ENCODE measurements around the gene TSPAN9. TPM values are rescaled to one million over a fixed set of nuclear protein-coding genes. Genes with fewer than 3 reads are reported as not detected.

The TSPAN9 gene
- polyA plus RNA-seq, 3 donors, result 0.15 to 0.34 (median 0.25) TPM

DNA sequence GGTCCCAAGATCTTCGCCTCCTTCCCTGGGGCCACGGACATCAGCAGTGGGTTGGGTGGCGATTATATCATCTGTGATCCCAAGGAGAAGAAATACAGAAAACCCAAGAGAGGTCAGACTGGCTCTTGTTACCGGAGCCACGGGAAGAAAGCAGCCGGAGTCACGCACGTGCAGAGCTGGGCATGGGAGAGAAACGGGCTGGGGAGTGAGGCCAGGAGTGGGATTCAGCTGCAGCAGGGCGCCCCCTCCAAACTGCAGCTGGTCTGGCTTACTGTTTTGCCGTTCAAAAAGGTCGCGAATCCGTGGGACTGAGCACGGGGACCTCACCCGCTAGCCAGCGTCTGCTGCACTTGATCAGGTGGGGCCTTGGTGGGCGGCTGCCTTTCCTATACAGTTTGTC is 207.2 kb downstream of the TSPAN9 start:
- Mint-ChIP-seq H3K9me3 (no peaks in the 10 kb centered on the region), H3K4me3 (no peak overlapping the region), H3K36me3 (no peaks in the 10 kb centered on the region), H3K27me3 (ENCODE audit: low read depth in 3 of 3) (peaks cover 4 to 37% (median 17%) of the 10 kb centered on the region in 3 donors), H3K27ac (peak overlapping the region in 1 of 7 donors; percentile 24), H3K4me1 (no peaks in the 10 kb centered on the region)
- intact Hi-C loops (cut with micrococcal nuclease), result no loop called here
- H3K9ac ChIP-seq (ENCODE audit: insufficient read depth, low read length, poor library complexity, severe bottlenecking), result no peak overlapping the region
- H3K79me2 ChIP-seq (ENCODE audit: insufficient read depth, low read length), result no peaks in the 10 kb centered on the region
- H3K36me3 ChIP-seq (replicated peaks in 1 of 2; ENCODE audit: control insufficient read depth in 1 of 2, insufficient read depth in 2 of 2, low read length in 2 of 2), result no peaks in the 10 kb centered on the region
- TF ChIP-seq, protein P1, sequence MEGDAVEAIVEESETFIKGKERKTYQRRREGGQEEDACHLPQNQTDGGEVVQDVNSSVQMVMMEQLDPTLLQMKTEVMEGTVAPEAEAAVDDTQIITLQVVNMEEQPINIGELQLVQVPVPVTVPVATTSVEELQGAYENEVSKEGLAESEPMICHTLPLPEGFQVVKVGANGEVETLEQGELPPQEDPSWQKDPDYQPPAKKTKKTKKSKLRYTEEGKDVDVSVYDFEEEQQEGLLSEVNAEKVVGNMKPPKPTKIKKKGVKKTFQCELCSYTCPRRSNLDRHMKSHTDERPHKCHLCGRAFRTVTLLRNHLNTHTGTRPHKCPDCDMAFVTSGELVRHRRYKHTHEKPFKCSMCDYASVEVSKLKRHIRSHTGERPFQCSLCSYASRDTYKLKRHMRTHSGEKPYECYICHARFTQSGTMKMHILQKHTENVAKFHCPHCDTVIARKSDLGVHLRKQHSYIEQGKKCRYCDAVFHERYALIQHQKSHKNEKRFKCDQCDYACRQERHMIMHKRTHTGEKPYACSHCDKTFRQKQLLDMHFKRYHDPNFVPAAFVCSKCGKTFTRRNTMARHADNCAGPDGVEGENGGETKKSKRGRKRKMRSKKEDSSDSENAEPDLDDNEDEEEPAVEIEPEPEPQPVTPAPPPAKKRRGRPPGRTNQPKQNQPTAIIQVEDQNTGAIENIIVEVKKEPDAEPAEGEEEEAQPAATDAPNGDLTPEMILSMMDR (IDR thresholded peaks at IDR 0.05), result no peak
- H2AFZ ChIP-seq (ENCODE audit: insufficient read depth, low read depth, low read length, poor library complexity, severe bottlenecking), result no peak overlapping the region
- H4K20me1 ChIP-seq (ENCODE audit: insufficient read depth, low read length), result no peaks in the 10 kb centered on the region
- no peaks in the 10 kb centered on the region for H3K27me3 ChIP-seq (ENCODE audit: control insufficient read depth in 2 of 2, insufficient read depth in 2 of 2, low read length in 2 of 2)
- no peak overlapping the region for H3K4me3 ChIP-seq (replicated peaks in 1 of 3; ENCODE audit: low read depth in 2 of 3, low read length in 3 of 3)
- 89% methylated on average over 14 of the region's 18 CpGs for WGBS (ENCODE audit: insufficient coverage)
- no peaks in the 10 kb centered on the region for H3K9me3 ChIP-seq (replicated peaks in 1 of 2; ENCODE audit: control insufficient read depth in 1 of 2, insufficient read depth in 1 of 2, low read length in 2 of 2)
- no peak for DNase-seq
- no peak overlapping the region for H3K27ac ChIP-seq (ENCODE audit: low read depth in 1 of 2, low read length in 2 of 2)
- H3K4me1 ChIP-seq (ENCODE audit: control insufficient read depth in 1 of 2, insufficient read depth in 2 of 2, low read length in 2 of 2), result no peaks in the 10 kb centered on the region
- H3K4me2 ChIP-seq (replicated peaks; ENCODE audit: extremely low read depth, low read length, poor library complexity, severe bottlenecking), result no peak overlapping the region

DNA sequence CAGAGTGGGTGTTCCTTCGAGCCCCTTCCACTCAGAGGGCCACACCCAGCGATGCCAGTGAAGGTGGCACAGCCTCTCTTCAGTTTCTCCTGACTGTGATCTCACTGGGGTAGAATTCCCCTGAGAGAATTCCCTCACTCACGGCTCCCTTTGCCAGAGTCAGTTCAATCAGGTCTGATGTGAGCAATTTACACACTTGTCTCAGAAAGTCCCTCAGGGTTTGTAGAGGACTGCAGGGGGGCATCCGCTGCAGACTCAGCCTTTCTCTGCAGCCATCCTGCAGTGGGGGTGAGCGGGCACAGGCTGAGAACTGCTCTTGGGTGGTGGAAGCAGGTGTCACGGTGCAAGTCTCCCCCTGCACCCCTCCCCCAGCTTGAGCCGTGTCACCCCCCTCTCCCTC is 208.4 kb downstream of the TSPAN9 start:
- intact Hi-C loops (cut with micrococcal nuclease), result no loop called here
- Histone ChIP-seq H3K36me3 (replicated peaks in 1 of 2; ENCODE audit: control insufficient read depth in 1 of 2, insufficient read depth in 2 of 2, low read length in 2 of 2) (no peaks in the 10 kb centered on the region), H3K9ac (ENCODE audit: insufficient read depth, low read length, poor library complexity, severe bottlenecking) (no peak overlapping the region), H2AFZ (ENCODE audit: insufficient read depth, low read depth, low read length, poor library complexity, severe bottlenecking) (no peak overlapping the region), H3K27me3 (ENCODE audit: control insufficient read depth in 2 of 2, insufficient read depth in 2 of 2, low read length in 2 of 2) (no peaks in the 10 kb centered on the region), H3K27ac (ENCODE audit: low read depth in 1 of 2, low read length in 2 of 2) (no peak overlapping the region), H3K4me2 (replicated peaks; ENCODE audit: extremely low read depth, low read length, poor library complexity, severe bottlenecking) (no peak overlapping the region), H3K79me2 (ENCODE audit: insufficient read depth, low read length) (no peaks in the 10 kb centered on the region), H3K4me3 (replicated peaks in 1 of 3; ENCODE audit: low read depth in 2 of 3, low read length in 3 of 3) (no peak overlapping the region), H4K20me1 (ENCODE audit: insufficient read depth, low read length) (no peaks in the 10 kb centered on the region), H3K4me1 (ENCODE audit: control insufficient read depth in 1 of 2, insufficient read depth in 2 of 2, low read length in 2 of 2) (no peaks in the 10 kb centered on the region), H3K9me3 (replicated peaks in 1 of 2; ENCODE audit: control insufficient read depth in 1 of 2, insufficient read depth in 1 of 2, low read length in 2 of 2) (no peaks in the 10 kb centered on the region)
- Mint-ChIP-seq H3K36me3 (no peaks in the 10 kb centered on the region), H3K27me3 (ENCODE audit: low read depth in 3 of 3) (peaks cover 6 to 35% (median 17%) of the 10 kb centered on the region in 3 donors), H3K4me1 (no peaks in the 10 kb centered on the region), H3K9me3 (no peaks in the 10 kb centered on the region), H3K4me3 (peak overlapping the region in 1 of 2 donors; percentile 13), H3K27ac (no peak overlapping the region)
- DNase-seq, result no peak
- 87% methylated on average over 3 of the region's 7 CpGs for WGBS (ENCODE audit: insufficient coverage)
- TF ChIP-seq, protein P1 (IDR thresholded peaks at IDR 0.05), result no peak
